Activated T-helper 17 cell treated with anti-CD3 and anti-CD28 coated beads, Interleukin-2, amount 50 U/mL, for 72 hours (primary cell): Measurements from ENCODE around the gene DISP2. TPM values are rescaled to one million over a fixed set of nuclear protein-coding genes. Genes with fewer than 3 reads are reported as not detected.

Source experiments
- ATAC-seq: fragments of 150-1000 bp; cut with Tn5 transposase; replicated peaks from 2 replicates; pipeline ENCODE4 v1.10.0; 2021; ENCODE audit warnings: mild to moderate bottlenecking, moderate library complexity
- H3K27ac Mint-ChIP-seq: one replicate; pipeline ENCODE4 v1.8.0; 2022; ENCODE audit warnings: mixed read lengths
- H3K27me3 Mint-ChIP-seq: one replicate; pipeline ENCODE4 v1.8.0; 2022; ENCODE audit warnings: mixed read lengths
- H3K36me3 Mint-ChIP-seq: one replicate; pipeline ENCODE4 v1.8.0; 2022; ENCODE audit warnings: low read depth, mild to moderate bottlenecking, mixed read lengths
- H3K4me1 Mint-ChIP-seq: one replicate; pipeline ENCODE4 v1.8.0; 2022; ENCODE audit warnings: mixed read lengths
- H3K4me3 Mint-ChIP-seq: one replicate; pipeline ENCODE4 v1.8.0; 2022; ENCODE audit warnings: mild to moderate bottlenecking, mixed read lengths
- H3K9me3 Mint-ChIP-seq: one replicate; pipeline ENCODE4 v1.8.0; 2022; ENCODE audit warnings: mixed read lengths
- total RNA-seq, 2 donors: library from RNA; stranded (reverse); gene quantifications; one replicate each; pipeline ENCODE4 v1.2.3, GENCODE V29; 2022

The DISP2 gene
- total RNA-seq, 2 donors from 2014 or later = 0.11 to 1.6 TPM

- ATAC-seq = no peak
- no peak overlapping the region for H3K27ac Mint-ChIP-seq
Measured at GRCh38 chr15:40368719-40369473, 10.9 kb downstream of the DISP2 start.

GRCh38 chr15:40369474-40369869 is 11.5 kb downstream of the DISP2 start:
- no peak for ATAC-seq
- Mint-ChIP-seq H3K9me3 (no peaks in the 10 kb centered on the region), H3K4me1 (peaks cover 10% of the 10 kb centered on the region), H3K36me3 (no peaks in the 10 kb centered on the region), H3K27me3 (no peaks in the 10 kb centered on the region), H3K4me3 (peak overlapping the region; percentile 94), H3K27ac (no peak overlapping the region)

More at GRCh38 chr15:40368719-40369473, 10.9 kb downstream of the DISP2 start:
- H3K4me3 Mint-ChIP-seq = peak overlapping the region; percentile 94
- no peaks in the 10 kb centered on the region for H3K9me3 Mint-ChIP-seq
- no peaks in the 10 kb centered on the region for H3K36me3 Mint-ChIP-seq
- H3K27me3 Mint-ChIP-seq = no peaks in the 10 kb centered on the region
- H3K4me1 Mint-ChIP-seq = peaks cover 10% of the 10 kb centered on the region

- no peaks in the 10 kb centered on the region for H3K27me3 Mint-ChIP-seq
- no peak overlapping the region for H3K27ac Mint-ChIP-seq
- H3K9me3 Mint-ChIP-seq = no peaks in the 10 kb centered on the region
- no peak for ATAC-seq
- peaks cover 10% of the 10 kb centered on the region for H3K4me1 Mint-ChIP-seq
- no peak overlapping the region for H3K4me3 Mint-ChIP-seq
- H3K36me3 Mint-ChIP-seq = no peaks in the 10 kb centered on the region
Measured at GRCh38 chr15:40369971-40370370, 12.0 kb downstream of the DISP2 start.

GRCh38 chr15:40372981-40373380 is 15.0 kb downstream of the DISP2 start:
- H3K27ac Mint-ChIP-seq = no peak overlapping the region

GRCh38 chr15:40377606-40378005 is 19.6 kb downstream of the DISP2 start:
- Mint-ChIP-seq H3K36me3 (peaks cover under 1% of the 10 kb centered on the region), H3K9me3 (no peaks in the 10 kb centered on the region), H3K4me1 (peaks cover 3% of the 10 kb centered on the region), H3K27ac (no peak overlapping the region), H3K27me3 (no peaks in the 10 kb centered on the region), H3K4me3 (no peak overlapping the region)
- no peak for ATAC-seq

More at GRCh38 chr15:40372981-40373380, 15.0 kb downstream of the DISP2 start:
- Mint-ChIP-seq H3K9me3 (no peaks in the 10 kb centered on the region), H3K36me3 (no peaks in the 10 kb centered on the region), H3K4me3 (no peak overlapping the region), H3K27me3 (no peaks in the 10 kb centered on the region), H3K4me1 (no peaks in the 10 kb centered on the region)
- no peak for ATAC-seq

GRCh38 chr15:40379374-40379773 is 21.4 kb downstream of the DISP2 start:
- Mint-ChIP-seq H3K27ac (no peak overlapping the region), H3K9me3 (no peaks in the 10 kb centered on the region), H3K4me1 (peaks cover 16% of the 10 kb centered on the region), H3K27me3 (no peaks in the 10 kb centered on the region), H3K36me3 (peaks cover 7% of the 10 kb centered on the region), H3K4me3 (no peak overlapping the region)
- ATAC-seq = no peak

GRCh38 chr15:40379853-40380252 is 21.8 kb downstream of the DISP2 start:
- peaks cover 18% of the 10 kb centered on the region for H3K4me1 Mint-ChIP-seq
- H3K27me3 Mint-ChIP-seq = no peaks in the 10 kb centered on the region
- no peaks in the 10 kb centered on the region for H3K9me3 Mint-ChIP-seq
- H3K36me3 Mint-ChIP-seq = peaks cover 11% of the 10 kb centered on the region
- H3K4me3 Mint-ChIP-seq = no peak overlapping the region
- no peak overlapping the region for H3K27ac Mint-ChIP-seq
- no peak for ATAC-seq

- Mint-ChIP-seq H3K27me3 (no peaks in the 10 kb centered on the region), H3K4me1 (peaks cover 18% of the 10 kb centered on the region), H3K36me3 (peaks cover 18% of the 10 kb centered on the region), H3K27ac (no peak overlapping the region), H3K9me3 (no peaks in the 10 kb centered on the region), H3K4me3 (no peak overlapping the region)
- ATAC-seq = no peak
Measured at GRCh38 chr15:40380636-40381035, 22.6 kb downstream of the DISP2 start.

- ATAC-seq = no peak
- Mint-ChIP-seq H3K36me3 (peaks cover 24% of the 10 kb centered on the region), H3K27me3 (no peaks in the 10 kb centered on the region), H3K9me3 (no peaks in the 10 kb centered on the region), H3K27ac (peak overlapping the region; percentile 93), H3K4me1 (peaks cover 18% of the 10 kb centered on the region), H3K4me3 (peak overlapping the region; percentile 93)
Measured at GRCh38 chr15:40381818-40382529, 24.0 kb downstream of the DISP2 start.

- Mint-ChIP-seq H3K4me3 (peak within 1 kb of the TSS; percentile 93), H3K27ac (peak within 1 kb of the TSS; percentile 93), H3K9me3 (no peaks in the 10 kb centered on the region), H3K36me3 (peaks cover 33% of the 10 kb centered on the region), H3K27me3 (no peaks in the 10 kb centered on the region), H3K4me1 (peaks cover 18% of the 10 kb centered on the region)
- ATAC-seq = peak; percentile 100
Measured at GRCh38 chr15:40382580-40383456, 24.8 kb downstream of the DISP2 start, which contains the start of gene KNSTRN. TSS of gene KNSTRN (plus strand) at chr15:40382721. CDS start at chr15:40382836, 115 bp downstream.

- peaks cover 18% of the 10 kb centered on the region for H3K4me1 Mint-ChIP-seq
- no peak overlapping the region for H3K4me3 Mint-ChIP-seq
- no peaks in the 10 kb centered on the region for H3K9me3 Mint-ChIP-seq
- peaks cover 67% of the 10 kb centered on the region for H3K36me3 Mint-ChIP-seq
- no peaks in the 10 kb centered on the region for H3K27me3 Mint-ChIP-seq
- H3K27ac Mint-ChIP-seq = no peak overlapping the region
- ATAC-seq = no peak
Measured at GRCh38 chr15:40386480-40386879, 28.5 kb downstream of the DISP2 start.

GRCh38 chr15:40388941-40389823 is 31.2 kb downstream of the DISP2 start:
- Mint-ChIP-seq H3K9me3 (no peaks in the 10 kb centered on the region), H3K4me3 (no peak overlapping the region), H3K4me1 (peaks cover 4% of the 10 kb centered on the region), H3K27me3 (no peaks in the 10 kb centered on the region), H3K36me3 (peaks cover 86% of the 10 kb centered on the region), H3K27ac (no peak overlapping the region)
- ATAC-seq = no peak

- no peak for ATAC-seq
- no peaks in the 10 kb centered on the region for H3K4me1 Mint-ChIP-seq
- H3K36me3 Mint-ChIP-seq = peaks cover 79% of the 10 kb centered on the region
- no peaks in the 10 kb centered on the region for H3K9me3 Mint-ChIP-seq
- H3K27ac Mint-ChIP-seq = peak overlapping the region; percentile 50
- H3K4me3 Mint-ChIP-seq = no peak overlapping the region
- H3K27me3 Mint-ChIP-seq = no peaks in the 10 kb centered on the region
Measured at GRCh38 chr15:40389824-40390595, 32.0 kb downstream of the DISP2 start.
